LNCAP (cell line): ENCODE results near the gene C1QTNF2.

Experiments
- TF ChIP-seq, protein P1 (sequence below): fragments of 450-650 bp; IDR thresholded peaks from 2 replicates; pipeline ENCODE4 v1.5.1; 2017; ENCODE audit warnings: mild to moderate bottlenecking

The C1QTNF2 gene

DNA sequence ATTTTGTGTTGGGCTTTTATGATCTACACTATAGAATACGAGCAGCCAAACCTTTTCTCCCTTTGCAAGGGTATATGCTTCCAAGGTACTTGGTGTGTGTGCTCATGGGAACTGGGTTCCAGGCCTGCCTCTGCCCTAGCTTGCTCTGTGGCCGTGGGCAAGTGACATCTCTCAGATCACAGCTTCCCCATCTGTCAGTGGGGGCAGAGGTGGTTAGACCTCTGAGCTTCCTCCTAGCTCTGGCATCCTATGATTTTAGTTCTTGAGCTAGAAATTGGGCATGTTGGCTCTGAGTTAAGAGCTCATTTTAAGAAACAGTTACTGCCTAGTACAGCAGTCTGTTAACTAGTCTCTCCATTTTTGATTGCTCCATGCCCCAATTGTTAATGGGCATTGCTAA lies 45.5 kb downstream of the C1QTNF2 start:
- TF ChIP-seq, protein P1, sequence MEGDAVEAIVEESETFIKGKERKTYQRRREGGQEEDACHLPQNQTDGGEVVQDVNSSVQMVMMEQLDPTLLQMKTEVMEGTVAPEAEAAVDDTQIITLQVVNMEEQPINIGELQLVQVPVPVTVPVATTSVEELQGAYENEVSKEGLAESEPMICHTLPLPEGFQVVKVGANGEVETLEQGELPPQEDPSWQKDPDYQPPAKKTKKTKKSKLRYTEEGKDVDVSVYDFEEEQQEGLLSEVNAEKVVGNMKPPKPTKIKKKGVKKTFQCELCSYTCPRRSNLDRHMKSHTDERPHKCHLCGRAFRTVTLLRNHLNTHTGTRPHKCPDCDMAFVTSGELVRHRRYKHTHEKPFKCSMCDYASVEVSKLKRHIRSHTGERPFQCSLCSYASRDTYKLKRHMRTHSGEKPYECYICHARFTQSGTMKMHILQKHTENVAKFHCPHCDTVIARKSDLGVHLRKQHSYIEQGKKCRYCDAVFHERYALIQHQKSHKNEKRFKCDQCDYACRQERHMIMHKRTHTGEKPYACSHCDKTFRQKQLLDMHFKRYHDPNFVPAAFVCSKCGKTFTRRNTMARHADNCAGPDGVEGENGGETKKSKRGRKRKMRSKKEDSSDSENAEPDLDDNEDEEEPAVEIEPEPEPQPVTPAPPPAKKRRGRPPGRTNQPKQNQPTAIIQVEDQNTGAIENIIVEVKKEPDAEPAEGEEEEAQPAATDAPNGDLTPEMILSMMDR: no peak

DNA sequence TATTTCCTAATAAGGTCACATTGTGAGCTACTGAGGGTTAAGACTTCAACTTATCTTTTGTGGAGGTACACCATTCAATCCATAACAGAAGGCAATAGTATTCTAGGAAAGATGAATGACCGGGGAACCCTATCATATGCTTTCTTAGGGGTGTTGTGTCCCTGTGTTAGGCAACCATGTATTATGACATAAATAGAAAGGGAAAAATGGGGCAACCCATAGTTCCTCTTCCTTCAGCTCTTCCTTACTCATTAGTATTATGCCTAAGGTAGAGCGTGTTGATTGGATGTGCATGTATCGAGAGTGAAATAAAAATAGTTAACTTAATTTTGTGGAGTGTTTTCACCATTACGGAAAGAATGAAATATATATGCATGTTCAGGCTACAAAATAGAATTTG lies 52.0 kb downstream of the C1QTNF2 start:
- TF ChIP-seq, protein P1: no peak

DNA sequence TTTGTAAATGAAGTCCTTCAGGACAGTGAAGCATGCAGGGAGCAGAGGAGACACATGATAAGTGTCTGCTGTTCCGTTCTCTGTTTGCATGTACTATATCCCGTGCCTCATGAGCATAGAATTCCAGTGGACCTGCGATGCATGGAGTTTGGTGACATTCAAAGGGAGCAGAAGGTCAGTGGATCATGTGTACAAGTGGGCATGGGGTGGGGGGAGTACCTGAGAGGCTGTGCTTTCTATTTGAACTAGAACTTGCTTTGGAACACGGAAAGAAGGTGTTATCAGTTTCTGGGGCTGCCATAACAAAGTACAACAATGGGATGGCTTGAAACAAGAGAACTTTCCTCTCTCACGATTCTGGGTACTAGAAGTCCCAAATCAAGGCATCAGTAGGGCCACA lies 53.0 kb downstream of the C1QTNF2 start:
- TF ChIP-seq, protein P1: no peak

DNA sequence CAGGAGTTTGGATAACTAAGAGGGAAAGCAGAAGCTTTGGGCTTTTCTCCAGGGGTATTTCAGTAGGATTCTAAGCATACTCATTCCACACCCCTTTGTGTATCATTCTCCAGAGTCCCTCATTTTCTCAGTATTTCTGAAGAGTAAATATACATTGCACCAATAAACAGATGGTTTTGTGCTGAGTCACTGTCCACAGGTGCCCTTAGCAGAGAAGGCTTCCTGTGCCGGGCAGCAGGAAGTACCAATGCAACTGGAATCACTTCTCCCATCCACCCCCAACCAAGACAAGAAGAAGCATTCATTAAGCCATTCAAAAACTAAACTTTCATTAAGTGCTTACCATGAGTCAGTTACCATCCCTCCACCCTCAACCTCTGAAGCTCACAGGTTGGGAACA lies 54.5 kb downstream of the C1QTNF2 start:
- TF ChIP-seq, protein P1: no peak

DNA sequence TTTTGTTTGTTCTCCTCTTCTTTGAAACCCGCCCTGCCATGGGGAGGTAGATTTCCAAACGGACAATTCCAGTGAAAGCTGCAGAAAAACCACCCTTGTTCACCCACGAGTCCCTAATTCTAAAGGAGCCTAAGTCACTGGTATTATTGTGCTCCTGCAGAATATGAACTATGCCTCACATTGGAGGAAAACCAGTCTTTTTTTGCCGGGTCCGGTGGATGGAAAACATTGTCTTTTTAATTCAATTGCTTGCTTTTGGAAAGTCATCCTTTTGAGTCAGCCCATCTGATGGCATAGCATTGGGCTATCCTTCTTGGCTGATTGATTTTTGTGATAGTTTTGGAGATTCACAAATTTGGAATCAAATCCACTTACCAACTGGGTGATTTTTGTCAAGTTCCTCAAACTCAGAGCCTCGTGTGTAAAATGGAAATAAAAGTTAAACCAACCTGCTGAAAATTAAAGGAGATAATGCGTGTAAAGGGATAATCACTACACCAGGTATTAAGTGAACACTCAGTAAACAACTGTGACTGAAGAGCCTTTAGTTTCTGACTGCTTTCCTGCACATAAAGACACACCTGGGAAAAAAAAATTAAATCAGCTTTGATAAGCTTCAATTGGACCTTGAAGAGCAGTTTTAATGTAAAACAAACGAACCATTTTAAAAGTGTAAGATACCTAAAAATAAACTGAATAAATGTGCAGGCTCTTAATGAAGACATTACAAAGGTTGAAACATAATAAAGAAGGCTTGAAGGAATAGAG lies 57.3 kb downstream of the C1QTNF2 start:
- TF ChIP-seq, protein P1: no peak

DNA sequence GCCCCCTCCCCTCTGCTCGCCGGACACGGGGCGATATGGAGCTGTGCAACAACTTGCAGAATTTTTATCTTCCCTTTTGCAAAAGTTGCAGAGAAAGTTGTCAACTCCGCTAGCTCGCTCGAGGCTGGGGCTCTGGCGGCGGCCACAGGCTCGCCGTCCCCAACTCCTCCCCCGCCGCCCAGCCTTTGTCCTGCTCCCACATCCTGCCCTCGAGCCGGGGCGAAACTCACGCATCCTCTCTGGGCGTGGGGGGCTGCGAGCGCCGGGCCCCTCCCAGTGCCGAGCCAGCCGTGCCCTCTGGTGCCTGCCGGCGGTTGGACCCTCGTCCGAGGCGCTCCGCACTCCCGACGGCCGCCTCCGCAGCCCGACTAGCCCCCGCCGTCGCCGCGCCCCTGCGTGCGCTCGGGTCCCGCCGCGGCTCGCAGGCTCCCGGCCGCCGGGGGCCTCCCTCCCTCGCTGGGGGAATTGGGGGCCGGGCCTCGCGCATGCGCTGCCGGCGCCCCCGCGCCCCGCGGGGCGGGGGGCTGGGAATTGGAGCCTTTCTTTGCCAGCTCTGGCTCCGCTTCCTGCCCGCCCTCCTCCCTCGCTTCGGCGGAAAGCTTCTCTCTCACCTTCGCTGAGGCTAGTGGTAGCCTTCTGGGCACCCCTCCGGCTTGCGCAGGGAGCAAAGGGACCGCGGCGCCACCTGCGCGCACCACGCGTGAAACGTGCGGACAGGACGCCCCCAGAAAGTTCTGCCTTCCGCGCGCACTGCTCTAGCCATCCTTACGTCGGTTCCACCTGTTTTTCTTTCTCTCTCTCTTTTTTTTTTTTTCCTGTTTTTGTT lies 58.1 kb downstream of the C1QTNF2 start, which contains the start of gene CCNJL:
Gene CCNJL, minus strand, starts transcription at position 431 of the 826 bp plus-strand sequence. CDS start 641 bp downstream, outside the sequence.
- TF ChIP-seq, protein P1: no peak

DNA sequence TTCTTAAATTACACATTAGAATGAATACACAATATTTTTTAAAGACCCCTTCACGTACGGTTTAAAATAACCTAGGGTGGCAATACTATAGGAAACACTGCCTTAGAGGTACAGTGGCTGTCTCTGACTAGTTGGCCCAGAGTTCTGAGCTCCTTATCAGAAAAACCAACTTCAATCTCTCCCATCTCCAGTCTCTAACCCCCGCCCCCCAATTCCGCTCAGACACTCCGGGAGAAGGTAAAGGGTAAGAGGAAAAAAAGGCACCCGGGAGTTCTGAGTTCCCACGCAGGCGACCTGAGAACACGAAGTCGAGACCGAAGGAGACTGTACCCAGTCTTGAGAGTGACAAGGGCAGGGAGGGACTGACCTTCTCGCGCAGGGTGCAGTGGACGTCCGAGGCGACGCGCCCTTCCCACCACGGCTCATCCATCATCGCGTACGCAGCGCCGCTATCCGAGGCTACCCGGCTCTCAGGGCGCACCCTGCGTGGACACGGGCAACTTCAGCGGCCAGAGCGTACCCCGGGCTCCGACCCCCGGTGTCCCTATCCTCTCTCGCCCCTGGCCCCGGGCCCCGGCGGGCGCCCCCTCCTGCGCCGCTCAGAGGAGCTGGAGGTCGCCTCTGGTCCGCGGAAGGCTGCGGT lies 58.8 kb downstream of the C1QTNF2 start:
- TF ChIP-seq, protein P1: no peak
